Hematopoietic multipotent progenitor cell treated with erythropoietin and hydrocortisone succinate and interleukin-3 and kit ligand, for 8 days (in vitro differentiated cells): ENCODE data around the gene TPGS1.

Experiments
- DNase-seq: peaks from one replicate; pipeline ENCODE4 v3.0.0-alpha.2; 2015

Gene TPGS1

DNA sequence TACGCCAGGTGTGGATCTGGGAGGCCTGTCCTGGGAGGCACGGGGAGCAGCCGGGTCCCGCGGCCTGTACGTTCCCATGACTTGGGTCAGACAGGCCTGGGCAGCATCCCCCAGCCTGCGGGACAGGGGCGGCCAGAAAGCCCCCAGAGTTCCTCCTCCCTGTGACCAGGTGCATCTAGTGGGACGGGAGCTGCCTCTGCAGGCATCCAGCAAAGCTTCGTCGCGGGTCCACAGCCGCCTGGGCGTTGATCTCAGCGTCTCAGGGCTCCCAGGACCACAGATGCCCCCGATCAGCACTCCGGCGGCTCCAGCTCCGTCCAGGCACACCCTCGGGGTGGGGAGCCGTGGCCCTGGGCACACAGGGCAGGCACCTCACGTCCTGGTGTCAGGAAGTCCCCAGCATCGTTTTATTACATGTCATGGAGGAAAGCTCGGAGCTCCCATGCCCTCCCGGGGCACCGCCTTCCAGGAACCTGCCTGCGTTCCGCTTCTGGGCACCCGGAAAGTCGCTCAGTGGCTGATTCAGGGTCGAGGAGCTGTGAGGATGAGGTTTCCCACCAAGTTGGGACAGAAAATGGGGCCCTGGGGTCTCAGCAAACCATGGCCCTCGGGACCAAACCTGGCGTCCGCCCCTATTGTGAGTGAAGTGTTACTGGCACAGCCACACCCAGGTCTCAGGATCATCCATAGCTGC, 35.0 kb downstream of the TPGS1 start:
- no peak for DNase-seq

DNA sequence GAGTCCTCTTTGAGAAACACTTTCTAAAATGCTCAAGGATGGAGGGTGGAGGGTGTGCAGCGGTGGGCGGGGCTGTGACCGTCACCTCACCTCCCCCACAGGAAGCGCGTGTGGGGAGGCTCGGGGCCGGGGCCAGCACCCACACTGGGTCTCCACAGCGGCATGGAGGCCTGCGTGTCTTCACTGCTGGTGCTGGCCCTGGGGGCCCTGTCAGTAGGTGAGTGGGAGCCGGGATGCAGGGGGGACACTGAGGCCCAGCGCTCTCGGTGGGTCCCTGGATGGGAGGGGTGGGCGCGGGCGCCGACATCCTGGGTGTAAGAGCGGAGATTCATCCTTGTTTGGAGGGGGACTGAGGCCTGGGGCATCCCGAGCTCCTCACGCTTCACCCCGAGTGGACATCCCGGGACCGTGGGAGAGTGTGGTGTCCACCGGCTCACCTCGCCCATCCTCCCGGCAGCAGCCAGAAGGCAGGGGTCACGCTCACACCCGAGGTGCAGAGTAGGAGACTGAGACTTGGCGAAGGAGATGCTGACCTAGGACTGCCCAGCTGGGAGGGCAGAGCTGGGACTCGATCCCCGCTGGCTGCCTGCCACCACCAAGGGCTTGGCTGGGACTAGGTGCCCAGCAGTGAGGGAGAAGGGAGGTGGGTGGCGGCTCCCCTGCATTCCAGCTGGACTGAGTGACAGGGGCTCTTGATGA, 36.8 kb downstream of the TPGS1 start, which contains the start of gene GZMM:
Gene GZMM, plus strand, starts transcription at position 144 of the 699 bp plus-strand sequence. Its CDS starts 19 bp downstream, at position 163.
- no peak for DNase-seq

DNA sequence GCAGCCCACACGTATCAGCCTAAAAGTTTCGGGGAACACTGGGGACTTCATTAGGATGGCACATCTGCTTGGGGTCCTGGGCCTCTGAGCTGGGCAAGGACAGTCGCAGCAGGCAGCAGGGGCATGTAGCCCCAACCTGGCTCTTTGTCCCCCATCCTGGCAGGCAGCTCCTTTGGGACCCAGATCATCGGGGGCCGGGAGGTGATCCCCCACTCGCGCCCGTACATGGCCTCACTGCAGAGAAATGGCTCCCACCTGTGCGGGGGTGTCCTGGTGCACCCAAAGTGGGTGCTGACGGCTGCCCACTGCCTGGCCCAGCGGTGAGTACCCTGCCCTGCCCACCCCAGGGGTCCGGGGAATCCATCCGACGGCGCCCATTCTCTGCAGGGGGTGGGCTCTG, 39.8 kb downstream of the TPGS1 start:
- DNase-seq: no peak

DNA sequence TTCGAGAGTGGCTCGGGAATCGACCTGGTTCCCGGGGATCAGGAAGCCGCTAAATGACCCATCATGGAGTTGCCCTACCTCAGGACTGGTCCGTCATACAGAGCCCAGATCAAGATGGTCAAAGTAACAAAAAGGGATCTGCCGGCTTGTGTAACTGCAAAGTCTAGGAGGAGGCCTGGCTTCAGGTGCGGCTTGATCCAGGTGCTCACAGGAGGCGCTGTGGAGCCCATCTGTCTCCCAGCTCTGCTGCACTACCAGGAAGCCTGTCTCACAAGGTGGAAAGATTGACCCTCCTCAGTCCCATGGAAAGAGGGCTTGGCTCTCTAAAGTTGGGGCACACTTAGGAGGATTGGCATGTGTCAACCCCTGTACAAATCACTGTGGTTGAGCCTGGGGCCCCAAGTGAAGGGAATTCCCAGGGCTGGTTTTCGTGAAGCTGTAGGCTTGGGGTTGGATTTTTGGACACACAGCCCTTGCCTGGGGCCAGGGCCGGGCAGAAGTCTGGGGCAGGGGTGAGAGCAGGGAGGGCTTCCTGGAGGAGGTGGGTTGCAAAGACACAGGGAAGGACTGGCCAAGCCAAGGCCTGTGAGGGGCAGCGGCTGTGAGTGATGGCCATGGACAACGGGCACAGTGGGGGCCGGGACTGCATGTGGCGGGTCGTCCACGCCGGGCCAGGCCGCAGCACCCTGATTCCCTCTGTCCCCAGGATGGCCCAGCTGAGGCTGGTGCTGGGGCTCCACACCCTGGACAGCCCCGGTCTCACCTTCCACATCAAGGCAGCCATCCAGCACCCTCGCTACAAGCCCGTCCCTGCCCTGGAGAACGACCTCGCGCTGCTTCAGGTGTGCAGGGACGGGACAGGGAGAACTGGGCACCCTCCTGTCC, 40.8 kb downstream of the TPGS1 start:
- DNase-seq: no peak

DNA sequence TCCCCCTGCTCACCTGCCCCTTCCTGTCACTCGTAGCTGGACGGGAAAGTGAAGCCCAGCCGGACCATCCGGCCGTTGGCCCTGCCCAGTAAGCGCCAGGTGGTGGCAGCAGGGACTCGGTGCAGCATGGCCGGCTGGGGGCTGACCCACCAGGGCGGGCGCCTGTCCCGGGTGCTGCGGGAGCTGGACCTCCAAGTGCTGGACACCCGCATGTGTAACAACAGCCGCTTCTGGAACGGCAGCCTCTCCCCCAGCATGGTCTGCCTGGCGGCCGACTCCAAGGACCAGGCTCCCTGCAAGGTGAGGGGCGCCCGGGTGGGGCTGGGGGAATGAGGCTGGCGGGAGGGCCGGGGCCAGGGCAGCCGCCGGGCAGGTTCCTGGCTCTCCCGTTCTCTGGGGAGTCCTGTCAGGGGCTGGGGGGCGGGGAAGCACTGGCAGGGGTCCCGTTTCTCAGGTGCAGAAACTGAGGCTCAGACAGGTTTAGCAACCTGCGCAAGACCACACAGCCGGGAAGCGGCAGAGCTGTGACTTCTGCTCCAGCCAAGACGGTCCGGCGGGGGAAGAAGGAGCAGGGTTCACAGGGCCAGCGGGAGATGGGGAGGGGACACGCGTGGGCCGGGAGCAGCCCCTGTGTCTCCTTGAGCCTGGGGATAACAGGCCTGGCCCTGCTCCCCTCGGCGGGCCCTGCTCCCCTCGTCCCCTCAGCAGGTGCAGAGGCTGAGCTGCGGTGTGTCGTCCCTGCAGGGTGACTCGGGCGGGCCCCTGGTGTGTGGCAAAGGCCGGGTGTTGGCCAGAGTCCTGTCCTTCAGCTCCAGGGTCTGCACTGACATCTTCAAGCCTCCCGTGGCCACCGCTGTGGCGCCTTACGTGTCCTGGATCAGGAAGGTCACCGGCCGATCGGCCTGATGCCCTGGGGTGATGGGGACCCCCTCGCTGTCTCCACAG, 41.9 kb downstream of the TPGS1 start:
- DNase-seq: no peak

DNA sequence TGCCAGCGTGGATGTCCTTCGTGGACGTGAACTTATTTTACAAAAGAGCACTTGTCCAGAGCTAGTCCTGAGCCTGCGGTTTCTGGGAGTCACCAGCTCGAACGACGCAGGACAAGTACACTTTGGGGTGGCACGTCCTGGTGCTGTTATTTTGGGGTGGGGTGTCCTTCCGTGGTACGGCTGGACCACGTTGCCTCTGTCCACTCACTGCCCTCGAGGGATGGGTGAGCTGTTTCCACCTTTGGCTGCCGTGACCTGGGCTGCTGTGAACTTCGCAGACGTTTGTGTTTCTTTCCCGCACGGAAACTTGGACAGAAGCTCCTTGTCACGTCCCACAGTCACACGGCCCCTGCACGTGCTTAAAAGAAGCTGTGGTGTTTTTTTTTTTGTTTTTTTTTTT, 47.5 kb downstream of the TPGS1 start:
- no peak for DNase-seq

DNA sequence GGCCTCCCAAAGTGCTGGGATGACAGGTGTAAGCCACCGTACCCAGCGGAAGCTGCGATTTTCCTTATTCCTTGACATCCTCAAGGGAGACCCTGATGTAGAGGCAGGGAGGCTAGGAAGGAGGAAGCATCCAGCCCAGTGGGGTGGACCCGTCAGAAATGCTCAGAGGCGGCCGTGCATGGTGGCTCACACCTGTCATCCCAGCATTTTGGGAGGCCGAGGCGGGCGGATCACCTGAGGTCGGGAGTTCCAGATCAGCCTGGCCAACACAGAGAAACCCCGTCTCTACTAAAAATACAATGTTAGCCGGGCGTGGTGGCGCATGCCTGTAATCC, 48.1 kb downstream of the TPGS1 start:
- no peak for DNase-seq

DNA sequence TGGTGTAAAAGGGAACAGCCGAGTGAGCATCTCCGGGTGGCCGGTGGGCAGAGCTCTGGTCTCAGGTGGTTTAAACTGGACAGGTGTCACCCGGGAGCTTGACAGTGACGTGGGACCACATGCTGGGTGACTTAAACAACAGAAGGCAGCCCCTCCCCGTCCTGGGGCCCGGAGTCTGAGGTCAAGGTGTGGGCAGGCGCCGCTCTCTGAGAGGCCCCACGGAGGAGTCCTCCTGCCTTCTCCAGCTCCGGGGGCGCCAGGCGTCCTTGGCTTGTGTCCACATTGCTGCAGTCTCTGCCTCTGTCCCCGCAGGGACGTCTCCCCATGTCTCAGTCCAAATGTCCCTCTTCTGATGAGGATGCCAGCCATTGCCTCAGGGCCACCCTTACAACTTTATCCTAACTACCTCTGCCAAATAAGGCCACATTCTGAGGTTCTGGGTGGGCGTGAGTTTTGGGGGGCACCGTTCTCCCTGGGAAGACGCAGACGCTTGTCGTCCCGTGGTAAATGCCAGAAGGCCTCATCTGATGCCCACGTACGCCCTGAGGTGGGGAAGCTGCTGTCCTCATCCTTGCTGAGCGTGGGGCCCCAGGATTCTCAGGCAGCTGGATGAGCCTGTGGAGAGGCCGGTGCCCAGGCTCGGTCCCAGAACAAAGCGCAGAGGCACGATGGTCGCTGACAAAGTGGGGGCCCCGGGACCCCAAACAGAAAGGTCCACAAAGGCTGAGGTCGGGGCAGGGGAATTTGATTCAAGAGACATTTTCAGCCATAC, 49.5 kb downstream of the TPGS1 start:
- no peak for DNase-seq

DNA sequence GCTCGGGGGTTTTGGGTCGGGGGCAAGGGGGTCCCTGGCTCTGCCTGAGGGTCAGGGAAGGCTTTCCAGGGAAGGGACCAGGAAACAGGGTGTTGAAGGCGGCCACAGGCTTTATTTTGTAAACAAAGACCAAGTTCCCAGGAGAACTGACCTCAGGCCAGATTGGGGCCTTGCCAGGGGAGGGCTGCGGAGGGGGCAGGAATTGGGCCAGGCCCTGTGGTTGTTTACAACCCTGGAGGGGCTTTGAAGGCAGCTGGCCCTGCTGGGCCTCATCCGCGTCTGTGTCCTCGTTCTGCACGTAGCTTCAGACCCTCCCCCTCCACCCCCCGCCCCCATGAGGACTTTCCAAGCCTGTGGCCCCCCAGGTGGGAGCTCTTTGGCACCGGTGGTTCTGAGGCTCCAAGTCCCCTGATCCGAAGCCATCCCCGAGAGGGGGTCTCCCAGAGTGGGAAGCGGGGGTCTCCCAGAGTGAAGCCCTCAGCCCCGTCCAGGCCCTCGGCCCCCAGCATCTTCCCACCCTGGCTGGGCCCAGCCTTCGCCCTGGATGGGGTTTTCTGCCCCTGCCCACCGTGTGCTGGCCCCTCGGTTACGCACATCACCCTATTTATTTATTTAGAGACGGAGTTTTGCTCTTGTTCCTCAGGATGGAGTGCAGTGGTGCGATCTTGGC, 51.6 kb downstream of the TPGS1 start:
- no peak for DNase-seq

DNA sequence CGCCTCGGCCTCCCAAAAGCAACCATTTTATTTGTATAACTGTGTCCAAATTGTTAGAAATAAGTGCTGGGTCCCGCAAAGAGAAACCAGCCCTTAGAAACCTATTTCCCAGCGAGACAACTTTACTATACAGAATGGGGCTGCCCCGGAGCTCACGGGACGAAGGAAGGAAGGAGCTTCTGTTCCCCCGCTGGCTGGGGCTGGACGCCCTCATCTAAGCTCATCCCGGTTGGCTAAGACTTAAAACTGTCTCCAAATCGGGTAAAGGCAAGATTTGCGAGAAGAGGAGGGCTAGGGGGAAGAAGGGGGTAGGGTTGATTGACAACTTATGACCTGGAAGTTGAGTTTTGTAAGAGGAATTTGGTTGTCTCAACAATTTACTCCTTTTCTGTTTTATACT, 52.8 kb downstream of the TPGS1 start:
- no peak for DNase-seq

DNA sequence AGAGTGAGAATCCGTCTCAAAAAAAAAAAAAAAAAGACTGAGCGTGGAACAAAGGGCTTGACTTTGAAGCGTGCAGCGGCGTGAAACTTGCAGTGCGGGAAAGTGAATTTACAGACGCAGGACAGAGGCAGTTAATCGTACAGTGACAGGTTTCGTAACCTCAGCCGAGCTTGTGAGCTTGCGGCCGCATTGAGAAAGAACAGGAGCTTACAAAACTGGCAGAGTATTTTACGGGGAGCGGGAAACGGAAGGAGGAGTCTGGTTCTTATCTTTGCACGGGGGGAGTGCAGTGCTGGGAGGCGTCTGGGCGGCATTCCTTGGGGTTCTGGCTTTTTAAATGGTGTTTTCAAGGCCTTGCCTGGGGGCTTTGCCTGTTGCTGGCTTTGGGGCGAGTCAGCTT, 59.1 kb downstream of the TPGS1 start:
- no peak for DNase-seq

DNA sequence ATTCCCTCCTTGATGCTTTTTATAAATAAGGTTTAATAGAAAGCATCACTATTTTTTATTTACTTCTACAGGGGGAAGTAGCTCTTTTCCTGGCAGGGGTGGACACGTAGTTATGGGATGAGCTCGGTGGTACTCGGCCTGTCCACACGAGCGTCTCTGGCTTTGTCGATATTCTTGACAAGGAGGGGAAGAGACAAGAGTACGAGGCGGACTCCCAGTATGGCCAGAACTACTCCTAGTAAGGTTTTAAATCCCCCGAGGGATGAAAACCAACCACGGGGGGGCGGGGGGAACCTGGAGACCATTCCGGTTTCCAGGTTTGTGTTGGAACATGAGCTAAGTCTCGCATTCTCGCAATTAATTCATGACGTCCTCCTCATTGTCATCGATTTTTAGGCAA, 59.5 kb downstream of the TPGS1 start:
- no peak for DNase-seq

DNA sequence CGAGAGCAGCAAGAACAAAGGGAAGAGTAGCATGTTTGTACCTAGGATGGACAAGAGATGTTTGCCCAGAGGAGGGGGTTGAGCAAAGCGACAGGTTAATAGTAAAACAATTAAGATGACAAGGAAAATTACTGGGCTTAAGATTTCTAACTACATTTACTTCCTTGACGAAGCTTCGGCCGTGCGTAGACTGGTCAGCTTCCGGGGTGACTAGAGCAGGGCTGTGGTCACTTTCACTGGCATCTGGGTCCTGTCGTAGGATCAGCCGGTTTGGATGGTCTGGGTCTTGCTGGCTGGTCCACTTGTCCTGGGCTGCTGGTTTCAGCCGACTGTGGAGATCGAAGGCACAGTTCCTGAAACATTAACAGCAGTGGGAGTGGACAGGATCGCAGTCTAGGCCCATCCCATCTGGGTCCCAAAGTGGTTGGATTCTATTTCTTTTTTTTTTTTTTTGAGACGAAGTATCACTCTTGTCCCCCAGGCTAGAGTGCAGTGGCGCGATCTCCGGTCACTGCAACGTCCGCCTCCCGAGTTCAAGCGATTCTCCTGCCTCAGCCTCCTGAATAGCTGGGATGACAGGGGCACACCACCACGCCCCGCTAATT, 60.1 kb downstream of the TPGS1 start:
- no peak for DNase-seq
